GM20000 (cell line): Measurements from ENCODE around the gene SMARCA5.
"Not testable (repeated sequence)": the region's sequence is repeated elsewhere in the genome, so short reads cannot be mapped to it uniquely, and the experiment has no call there.

ENCODE experiments used
- DNase-seq: peaks from one replicate; pipeline ENCODE4 v3.0.0; 2012; ENCODE audit warnings: low spot score
- CTCF ChIP-seq: IDR thresholded peaks from 2 replicates; pipeline ENCODE4 v1.5.1; 2012; ENCODE audit warnings: mild to moderate bottlenecking, control low read depth; ENCODE audit errors: extremely low read depth, missing control alignments

SMARCA5 gene

GRCh38 chr4:143514169-143514495, 630 bp downstream of the SMARCA5 start:
- no peak for TF ChIP-seq CTCF
- no peak for DNase-seq

GRCh38 chr4:143514497-143514896, 995 bp downstream of the SMARCA5 start:
- DNase-seq: peak; percentile 14
- no peak for TF ChIP-seq CTCF

GRCh38 chr4:143514901-143515300, 1.4 kb downstream of the SMARCA5 start:
- no peak for TF ChIP-seq CTCF

GRCh38 chr4:143515905-143516304, 2.4 kb downstream of the SMARCA5 start:
- no peak for DNase-seq
- TF ChIP-seq CTCF: no peak

More at GRCh38 chr4:143514901-143515300, 1.4 kb downstream of the SMARCA5 start:
- DNase-seq: no peak

- TF ChIP-seq CTCF: no peak
- no peak for DNase-seq
Measured at GRCh38 chr4:143517764-143518163, 4.3 kb downstream of the SMARCA5 start.

GRCh38 chr4:143524211-143524610, 10.7 kb downstream of the SMARCA5 start:
- no peak for DNase-seq
- TF ChIP-seq CTCF: no peak

- not testable (repeated sequence) for DNase-seq
Measured at GRCh38 chr4:143528046-143528445, 14.5 kb downstream of the SMARCA5 start.

DNA sequence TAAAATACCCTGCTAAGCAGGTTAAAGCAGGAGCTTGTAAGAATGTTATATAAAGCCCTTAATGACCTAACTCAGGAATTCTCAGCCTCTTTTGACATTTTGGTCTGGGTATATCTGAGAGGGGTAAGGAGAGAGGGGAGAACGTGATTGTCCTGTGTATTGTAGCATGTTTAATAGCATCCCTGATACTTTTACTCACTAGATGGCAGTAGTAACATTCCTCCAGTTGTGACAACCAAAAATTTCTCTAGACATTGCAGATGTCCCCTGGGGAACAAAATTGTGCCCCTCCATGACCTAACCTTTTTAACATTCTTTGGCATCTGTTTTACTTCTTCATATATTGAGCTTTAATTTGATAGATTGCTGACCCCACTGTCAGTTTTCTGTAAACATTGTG, 17.9 kb downstream of the SMARCA5 start:
- peak; percentile 9 for TF ChIP-seq CTCF
- no peak for DNase-seq
